DOHH2 (cell line): Measurements from ENCODE around the gene GATA2.

Experiments
- CTCF ChIP-seq: fragments of 200-600 bp; sonication (generic); IDR thresholded peaks from one replicate; pipeline ENCODE4 v1.5.1; 2014; ENCODE audit warnings: antibody characterized with exemption, mild to moderate bottlenecking, low read depth, low read length; ENCODE audit not compliant: poor library complexity, severe bottlenecking
- EZH2phosphoT487 ChIP-seq: fragments of 200-600 bp; sonication (generic); IDR thresholded peaks from 2 replicates; pipeline ENCODE4 v1.6.1; 2017; ENCODE audit warnings: borderline replicate concordance, mild to moderate bottlenecking, antibody characterized with exemption, low read length, moderate library complexity, mixed read lengths

GRCh38 chr3:128475355-128475754 lies 17.6 kb downstream of the GATA2 start:
- TF ChIP-seq CTCF (no peak), EZH2phosphoT487 (no peak)
